HG03521 (cell line): ENCODE data around the gene F5.
"Not testable (repeated sequence)": the region's sequence is repeated elsewhere in the genome, so short reads cannot be mapped to it uniquely, and the experiment has no call there.

ENCODE experiments used
- ATAC-seq: cut with Tn5 transposase; IDR thresholded peaks from one replicate; pipeline ENCODE4 v1.9.1; 2021; ENCODE audit warnings: mild to moderate bottlenecking, moderate library complexity; ENCODE audit not compliant: unreplicated experiment

F5 gene

DNA sequence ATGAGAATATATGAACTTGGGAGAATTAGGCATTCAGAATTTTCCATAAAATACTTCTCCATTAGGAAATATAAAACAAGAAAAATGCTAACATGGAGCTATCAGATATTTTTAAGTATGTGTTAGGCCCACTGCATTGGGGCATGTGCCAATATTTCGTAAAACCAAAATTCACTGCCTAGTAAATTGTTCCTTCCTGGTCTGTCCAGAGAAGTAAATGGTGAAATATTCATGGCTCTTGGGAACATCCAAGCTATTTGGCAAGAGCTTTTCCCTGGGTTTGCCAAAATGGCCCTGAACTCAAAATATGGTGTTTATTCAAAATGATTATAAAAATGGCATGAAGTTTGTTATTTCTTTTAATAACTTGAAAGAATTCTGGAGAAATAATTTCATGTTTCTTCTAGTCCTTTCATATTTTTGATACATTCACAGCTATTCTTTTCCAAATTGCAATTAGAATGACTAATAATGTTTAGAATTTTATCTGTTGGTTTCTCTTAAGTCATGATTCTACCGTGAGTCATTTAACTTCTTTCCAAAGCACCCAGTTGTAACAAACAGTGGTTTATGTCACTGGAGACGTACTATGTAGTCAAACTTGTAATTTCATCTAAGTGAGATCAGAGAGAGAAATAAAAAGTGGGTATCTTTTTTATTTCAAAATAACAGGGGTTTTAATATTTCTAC is 74.8 kb downstream of the F5 start:
- ATAC-seq: no peak

DNA sequence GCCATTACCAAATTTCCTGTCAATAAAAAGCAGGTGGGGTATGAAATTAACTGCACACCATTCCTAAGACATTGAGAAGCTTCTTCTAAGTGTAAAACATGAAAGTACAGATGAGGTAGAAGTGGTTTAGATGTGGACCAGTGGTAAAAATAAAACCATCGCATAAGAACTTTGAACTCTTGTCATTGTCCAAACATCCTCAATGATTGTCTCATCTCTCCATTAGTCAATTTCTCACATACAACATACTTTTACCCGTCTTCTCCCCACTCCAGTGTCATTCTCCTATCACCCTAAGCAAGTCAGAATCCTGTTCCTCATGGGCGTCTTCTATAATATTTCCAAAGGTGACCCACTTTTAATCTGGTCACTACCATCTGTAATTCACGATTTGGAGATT is 76.2 kb downstream of the F5 start:
- no peak for ATAC-seq

DNA sequence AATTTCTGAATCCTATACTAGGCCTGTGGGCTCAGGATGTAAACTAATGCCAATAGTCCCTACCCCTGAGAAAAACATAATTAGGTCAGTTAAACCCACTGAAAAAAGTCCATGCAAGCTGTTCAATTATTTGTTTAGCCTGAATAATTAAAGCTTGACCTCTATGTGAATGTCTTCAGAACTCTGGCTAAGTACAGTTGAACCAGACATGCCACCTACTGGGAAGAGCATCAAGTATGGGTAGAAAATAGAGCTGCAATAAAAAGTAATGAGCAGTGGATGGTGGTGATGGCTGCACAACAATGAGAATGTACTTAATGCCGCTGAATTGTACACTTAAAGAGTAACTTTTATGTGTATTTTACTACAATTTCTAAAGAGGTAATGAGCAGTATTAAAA is 76.9 kb downstream of the F5 start:
- no peak for ATAC-seq

DNA sequence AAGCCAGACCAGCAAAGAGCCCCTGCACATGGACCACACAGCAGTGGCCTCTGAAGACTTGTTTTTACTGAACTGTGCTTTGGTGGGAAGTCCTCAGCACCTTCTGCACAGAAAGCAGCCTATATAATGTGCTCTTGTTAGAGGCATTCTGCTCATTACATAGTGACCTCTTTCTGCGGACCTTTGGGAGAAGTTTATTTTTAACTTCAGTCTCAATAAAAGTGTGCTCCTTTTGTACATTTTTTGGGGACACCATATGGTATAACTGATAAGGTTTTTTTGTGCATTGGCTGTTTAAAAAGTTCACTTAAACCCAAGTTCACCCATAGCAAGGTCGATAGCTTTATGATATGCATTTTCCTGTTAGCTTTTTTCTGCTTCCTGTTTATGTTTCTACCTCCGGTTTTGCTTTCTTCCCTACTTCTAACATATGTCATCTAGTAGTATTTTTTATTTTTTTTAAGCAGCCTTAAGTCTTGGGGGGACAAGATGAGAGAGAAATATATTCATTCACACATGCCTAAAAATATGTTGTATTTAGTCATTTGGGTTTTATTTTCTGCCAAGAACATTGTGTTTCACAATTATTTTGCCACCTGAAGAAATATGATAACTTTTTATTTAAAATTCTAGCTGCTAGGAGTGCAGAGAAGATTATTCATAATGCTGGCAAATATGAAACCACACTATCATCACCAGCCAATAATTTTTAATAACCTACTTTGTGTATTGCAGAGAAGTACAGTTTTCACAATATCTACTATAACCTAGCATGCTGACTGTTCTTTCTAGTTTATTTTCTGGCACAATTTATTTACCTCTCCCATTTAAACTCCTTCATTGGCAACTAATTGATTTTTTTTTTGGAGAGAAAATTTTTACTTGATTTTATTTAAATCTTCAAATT is 77.6 kb downstream of the F5 start:
- no peak for ATAC-seq

DNA sequence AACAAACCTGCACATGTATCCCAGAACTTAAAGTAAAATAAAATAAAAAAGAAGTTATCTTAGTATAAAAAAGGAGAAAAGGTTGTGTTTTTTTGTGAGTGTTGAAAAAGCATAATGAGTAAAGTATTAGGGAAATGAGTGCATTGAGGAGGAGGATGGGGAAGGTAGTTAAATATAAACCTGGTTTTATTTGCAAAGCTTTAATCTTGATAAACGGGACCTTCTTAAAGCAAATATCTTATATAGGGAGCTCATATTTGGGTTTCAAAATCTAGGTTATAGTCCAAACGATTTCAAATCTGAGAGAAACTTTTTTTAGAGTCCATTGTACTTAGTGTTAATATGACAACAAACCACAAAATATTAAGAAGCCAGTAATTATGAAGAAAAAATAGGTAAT is 78.9 kb downstream of the F5 start:
- ATAC-seq: no peak

DNA sequence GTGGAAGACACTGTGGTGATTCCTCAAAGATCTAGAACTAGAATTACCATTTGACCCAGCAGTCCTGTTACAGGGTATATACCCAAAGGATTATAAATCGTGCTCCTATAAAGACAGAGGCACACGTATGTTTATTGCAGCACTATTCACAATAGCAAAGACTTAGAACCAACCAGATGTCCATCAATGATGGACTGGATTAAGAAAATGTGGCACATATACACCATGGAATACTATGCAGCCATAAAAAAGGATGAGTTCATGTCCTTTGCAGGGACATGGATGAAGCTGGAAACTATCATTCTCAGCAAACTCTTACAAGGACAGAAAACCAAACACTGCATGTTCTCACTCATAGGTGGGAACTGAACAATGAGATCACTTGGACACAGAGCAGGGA is 82.7 kb downstream of the F5 start:
- not testable (repeated sequence) for ATAC-seq

DNA sequence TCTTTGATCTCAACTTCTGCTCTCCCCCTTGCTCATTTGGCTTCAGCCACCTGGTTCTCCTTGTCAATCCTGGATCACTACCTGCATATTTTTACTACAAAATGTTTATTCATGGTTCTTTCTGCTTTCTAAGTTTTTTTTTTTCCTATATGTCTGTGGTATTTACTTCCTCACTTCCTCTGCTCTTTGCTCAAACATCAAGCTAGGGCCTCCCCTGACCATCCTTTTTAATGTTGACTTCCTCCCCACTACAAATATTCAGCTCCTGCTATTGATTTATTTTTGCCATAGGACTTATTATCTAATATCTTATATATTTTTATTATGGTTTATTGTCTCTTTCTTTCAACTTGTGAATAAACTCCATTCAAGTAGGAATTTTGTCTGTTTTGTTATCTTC is 86.5 kb downstream of the F5 start:
- no peak for ATAC-seq

DNA sequence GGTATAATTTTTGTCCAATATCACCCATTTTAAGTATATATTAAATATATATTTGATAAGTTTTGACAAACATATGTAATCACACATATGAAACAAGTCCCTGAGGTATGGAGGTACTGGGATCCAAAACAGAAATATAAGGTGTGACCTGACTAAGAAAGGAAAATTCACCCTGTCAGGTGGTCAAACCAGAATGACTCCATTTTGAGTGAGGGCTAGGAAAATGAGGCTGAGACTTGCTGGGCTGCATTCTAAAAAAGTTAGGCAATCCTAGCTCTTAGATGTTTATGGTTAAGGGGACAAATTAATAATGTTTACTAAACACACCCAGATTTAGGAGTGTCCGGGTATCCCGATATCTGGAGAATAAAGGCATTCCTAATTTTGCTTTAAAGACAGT is 89.0 kb downstream of the F5 start:
- ATAC-seq: no peak

DNA sequence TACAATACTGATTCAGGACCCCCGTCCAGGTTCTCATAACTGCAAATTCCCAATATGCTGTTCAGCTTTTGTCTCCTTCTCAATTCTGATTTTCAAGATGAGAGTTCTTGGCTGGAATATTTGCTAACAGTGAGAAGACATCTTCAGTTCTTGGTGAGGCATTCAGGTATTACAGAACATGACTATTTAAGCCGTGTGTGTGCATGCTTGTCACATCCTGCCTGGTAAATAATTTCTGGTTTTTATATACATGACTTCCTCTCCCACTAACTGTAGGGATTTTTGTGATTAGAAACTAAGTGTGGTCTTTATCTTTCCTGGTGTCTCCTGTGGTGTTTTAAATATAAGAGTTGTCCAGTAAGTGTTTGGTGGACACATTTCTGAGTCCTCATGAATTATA is 90.4 kb downstream of the F5 start:
- ATAC-seq: no peak

DNA sequence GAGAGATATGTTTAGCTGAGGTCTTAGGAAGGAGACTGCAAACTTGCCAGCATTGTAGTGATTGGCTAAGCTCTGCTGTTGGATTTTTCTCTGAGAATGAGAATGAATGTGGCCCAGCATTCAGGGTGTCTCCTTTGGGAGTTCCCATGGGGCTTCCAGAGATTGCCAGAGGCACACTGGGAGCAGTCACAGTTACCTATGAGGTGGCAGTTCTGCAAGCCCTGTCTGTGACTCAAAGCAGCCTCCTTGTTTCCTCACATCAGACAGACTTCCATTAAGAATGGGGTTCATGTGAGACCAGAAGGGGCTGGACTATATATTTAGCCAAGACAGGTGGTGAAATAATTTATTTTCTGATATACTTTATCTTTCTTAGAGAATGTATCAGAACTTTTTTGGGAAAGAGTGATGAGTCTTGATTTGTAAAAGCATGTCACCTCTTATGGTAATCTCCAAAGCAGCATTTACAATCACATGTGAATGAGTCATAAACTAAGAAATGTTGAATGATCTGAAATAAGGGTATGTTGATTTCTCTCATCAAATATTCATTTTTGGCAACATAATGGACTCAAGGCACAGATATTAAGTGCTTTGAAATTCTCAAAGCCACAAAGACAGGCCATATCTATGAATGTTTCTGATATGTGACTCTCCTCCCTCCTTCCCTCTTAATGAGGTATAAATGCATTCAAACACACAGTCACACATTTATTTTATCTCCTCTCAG is 91.1 kb downstream of the F5 start:
- no peak for ATAC-seq

DNA sequence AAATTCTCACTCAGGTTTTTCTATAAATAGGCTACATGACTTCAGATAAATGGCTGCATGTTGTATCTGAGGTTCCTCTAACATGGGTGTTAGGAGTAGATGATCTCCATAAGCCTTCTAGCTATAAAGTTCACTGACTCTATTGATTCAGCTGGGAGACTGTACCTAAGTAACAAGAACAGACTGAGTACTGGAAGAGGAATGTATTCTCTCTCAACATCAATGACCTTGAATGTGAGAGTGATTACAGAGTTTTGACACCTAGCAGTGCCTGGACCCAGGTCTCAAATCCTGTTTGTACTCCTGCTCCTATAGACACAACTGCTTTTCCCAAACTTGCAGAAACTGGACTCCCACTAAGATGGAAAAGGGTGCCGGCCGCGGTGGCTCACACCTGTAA is 91.9 kb downstream of the F5 start:
- no peak for ATAC-seq

DNA sequence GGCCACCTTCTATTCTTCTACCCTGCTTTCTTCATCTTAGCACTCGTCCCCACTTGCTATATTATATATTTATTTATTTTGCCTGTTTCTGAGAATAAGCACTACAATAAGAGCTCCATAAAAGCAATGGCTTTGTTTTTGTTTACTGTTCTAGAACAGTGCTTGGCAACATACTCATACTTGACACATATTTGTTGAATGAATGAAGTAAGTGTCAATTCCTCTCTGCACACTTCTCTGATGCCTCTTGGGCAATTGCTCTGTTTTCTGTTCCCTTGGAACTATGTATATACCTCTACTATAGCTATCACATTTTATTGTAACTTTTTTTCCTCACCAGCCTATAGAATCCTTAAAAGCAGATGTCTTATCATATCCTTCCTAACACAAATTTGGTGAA is 93.0 kb downstream of the F5 start:
- ATAC-seq: no peak

DNA sequence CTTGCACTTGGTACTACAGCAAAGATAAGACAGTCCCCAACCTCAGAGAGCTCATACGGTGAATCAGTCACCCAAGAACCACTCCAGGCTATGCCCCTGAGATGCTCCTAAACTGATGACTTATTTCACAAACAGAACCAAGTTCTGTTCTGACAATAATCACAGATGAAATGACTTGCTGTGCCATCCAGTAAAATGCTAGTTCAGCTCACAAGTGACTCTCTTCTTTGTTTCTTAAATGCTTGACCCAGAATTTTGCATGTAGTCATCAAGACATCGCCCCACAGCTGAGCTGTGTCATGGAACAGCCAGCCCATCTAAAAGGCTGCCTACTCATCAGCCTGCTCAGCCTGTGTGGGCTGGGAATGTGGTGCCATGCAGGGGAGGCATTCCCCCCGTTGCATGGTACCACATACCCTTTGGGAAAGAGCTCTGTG is 94.4 kb downstream of the F5 start:
- ATAC-seq: peak; percentile 49

DNA sequence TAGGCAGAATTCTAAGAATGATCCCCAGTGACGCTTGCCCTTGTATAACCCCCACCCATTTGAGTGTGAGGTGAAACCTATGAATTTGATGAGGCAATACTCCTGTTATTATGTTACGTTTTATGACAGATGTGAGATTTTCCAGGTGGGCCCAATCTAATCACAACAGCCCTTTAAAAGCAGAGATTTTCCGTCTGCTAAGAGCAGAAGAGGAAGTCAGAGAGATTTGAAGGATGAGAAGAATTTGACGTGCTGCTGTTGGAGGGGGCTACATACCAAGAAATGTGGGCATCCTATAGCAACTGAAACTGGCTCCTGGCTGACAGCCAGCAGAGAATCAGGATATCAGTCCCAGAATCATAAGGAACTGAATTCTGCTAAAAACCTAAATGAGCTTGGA is 98.1 kb downstream of the F5 start:
- ATAC-seq: no peak

DNA sequence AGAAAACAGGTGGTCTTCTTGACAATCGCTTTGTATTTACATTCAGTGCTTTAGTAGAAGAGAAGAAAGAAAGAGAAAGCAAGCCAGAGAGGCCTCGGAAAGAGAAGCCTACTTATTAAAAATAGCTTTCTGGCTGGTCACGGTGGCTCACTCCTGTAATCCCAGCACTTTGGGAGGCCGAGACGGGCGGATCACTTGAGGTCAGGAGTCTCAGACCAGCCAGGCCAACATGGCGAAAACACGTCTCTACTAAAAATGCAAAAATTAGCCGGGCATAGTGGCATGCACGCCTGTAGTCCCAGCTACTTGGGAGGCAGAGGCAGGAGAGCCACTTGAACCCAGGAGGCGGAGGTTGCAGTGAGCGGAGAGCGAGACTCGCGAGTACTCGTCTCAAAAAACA is 98.7 kb downstream of the F5 start:
- no peak for ATAC-seq

DNA sequence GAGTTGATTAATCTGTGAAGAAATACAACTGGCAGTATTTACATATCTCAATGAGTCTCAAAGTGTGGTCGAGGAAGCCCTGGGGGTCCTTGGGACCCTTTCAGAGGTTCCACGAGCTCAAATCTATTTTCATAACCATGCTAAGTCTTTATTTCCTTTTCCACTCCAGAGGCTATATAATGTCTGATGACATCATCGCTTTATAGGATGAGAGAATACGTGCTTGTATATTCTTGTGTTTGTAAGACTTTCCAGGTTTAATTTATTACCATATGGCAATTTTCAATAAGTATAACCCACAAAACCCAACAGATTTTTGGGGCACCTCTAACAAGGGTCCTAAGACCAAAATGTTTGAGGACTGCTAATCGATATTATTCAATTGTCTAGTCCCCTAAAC is 99.1 kb downstream of the F5 start:
- no peak for ATAC-seq

DNA sequence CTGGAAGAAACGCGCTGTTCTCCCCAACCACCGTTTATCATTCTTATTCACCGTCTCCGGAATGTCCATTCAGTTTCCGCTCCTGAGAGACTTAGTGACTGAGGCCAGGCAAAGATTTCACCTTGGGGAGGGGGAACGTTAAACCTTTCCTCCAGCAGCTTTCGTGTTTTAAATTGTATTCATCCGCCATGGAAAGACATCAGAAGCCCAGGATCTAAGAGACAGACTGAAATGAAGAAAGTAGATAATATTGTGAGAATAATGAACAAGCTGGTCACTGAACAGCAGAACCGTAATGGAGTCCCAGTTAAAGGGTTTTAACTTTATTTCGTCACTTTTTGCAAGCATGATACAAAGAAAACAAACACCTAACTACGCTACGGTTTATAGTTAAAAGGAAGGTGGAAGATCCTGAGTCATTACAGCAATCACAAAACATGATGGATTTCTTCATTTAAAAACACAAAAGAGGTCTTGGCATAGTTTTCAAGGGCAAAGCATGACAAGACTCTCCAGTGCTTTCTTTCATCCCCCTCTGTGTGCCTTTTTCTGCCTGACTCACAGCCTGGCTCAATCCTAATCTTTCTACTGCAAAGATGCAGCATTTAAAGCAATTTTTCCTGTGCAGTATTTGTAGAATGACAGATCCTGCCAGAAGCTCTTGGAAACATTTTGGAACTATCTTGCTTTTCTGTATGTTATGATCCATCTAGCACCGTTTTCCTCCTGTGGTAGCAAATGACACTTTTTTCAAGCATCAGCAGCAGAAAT is 99.8 kb downstream of the F5 start:
- no peak for ATAC-seq

DNA sequence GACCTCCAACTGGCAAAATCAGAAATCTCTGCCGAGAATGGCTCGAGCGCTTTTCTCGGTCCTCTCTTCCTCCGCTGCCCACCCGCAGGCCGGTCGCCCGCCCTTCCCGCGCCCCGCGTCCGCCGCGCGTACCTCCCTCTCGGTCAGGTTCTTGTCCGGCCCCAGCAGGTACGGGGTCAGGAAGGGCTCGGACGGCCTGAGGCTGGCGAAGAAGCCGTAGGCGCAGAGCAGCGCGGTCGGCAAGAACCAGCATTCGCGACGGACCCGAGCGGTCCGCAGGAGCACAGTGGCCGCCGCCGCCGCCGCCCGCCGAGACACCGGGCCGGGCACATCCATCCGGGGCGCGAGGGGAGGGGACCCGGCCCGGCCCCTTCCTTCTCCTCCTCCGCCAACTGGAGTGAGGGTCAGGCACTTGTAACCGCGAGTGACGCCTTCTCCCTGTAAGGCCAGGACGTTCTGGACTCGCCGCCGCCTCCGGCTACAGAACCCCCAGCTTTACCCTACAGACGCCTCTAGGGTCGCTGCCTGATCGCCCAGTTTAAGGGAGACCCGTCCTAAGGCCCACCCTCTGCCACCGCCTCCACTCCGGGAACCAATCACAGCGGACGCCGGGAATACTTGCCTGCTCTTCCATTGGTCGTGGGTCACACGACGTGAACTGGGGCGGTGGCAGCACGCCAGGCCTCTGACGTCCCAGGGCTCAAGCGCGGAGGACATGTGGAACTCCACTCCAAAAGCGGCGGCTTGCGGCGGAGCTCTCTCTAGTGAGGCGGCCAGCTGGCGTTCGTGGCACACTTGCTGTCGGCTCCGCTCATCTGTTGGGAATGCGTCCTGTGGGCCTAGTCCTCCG is 100.6 kb downstream of the F5 start, which contains the start of gene SLC19A2:
TSS of gene SLC19A2 (minus strand) at position 514 of the 850 bp plus-strand sequence. CDS start at position 336, 178 bp downstream.
- ATAC-seq: peak; percentile 98

DNA sequence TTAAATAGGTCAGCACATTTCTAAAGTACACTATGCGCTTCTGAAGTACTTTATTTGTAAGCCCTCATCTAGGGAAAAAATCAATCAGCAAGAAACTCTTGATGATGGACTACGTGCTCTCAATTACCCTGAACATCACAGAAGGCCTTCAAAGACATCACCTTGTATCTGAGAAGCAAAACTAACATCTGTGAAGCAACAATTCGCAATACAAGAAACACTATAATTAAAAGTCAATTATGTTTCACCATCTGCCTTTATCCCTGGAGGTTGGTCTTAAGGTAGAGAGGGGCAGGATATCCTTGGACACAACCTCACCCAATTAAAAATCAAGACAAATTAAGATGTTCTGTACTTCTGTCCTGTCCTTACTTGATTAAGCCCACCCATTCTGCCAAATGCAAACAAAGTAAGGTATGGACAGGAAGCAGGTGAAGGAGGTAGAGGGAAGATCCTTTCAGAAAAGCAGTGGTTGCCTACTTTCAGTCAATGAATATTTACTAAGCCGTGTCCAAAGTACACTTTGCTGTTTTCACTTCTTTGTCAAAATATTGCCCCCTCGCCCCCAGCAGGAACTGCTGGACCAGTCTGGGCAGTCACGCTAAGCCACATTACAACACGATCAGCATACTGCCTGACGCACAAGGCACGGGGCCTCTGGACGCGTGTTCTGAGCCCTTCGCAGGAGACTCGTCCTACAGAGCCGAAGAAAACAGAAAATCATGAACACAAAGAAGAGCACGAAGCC is 101.4 kb downstream of the F5 start:
- peak; percentile 19 for ATAC-seq
